HFFc6 (cell line): ENCODE data around the gene GH1. TPM values are rescaled to one million over a fixed set of nuclear protein-coding genes. Genes with fewer than 3 reads are reported as not detected.
"Not testable (repeated sequence)": the region's sequence is repeated elsewhere in the genome, so short reads cannot be mapped to it uniquely, and the experiment has no call there.

Experiments used
- DNase-seq: peaks from one replicate; pipeline ENCODE4 v3.0.0-alpha.2; 2018
- H3K27ac Mint-ChIP-seq: 2 replicates; pipeline ENCODE4 v1.8.0; 2020; ENCODE audit warnings: mild to moderate bottlenecking, mixed read lengths
- H3K27me3 Mint-ChIP-seq: 2 replicates; pipeline ENCODE4 v1.8.0; 2021; ENCODE audit warnings: mild to moderate bottlenecking, moderate library complexity, mixed read lengths; ENCODE audit not compliant: insufficient read depth
- H3K36me3 Mint-ChIP-seq: 2 replicates; pipeline ENCODE4 v1.8.0; 2021; ENCODE audit warnings: low read depth, mixed read lengths
- H3K4me1 Mint-ChIP-seq: 2 replicates; pipeline ENCODE4 v1.8.0; 2020; ENCODE audit warnings: low read depth, mixed read lengths
- H3K4me3 Mint-ChIP-seq: 2 replicates; pipeline ENCODE4 v1.8.0; 2020; ENCODE audit warnings: mild to moderate bottlenecking, moderate library complexity, mixed read lengths
- H3K9me3 Mint-ChIP-seq: 2 replicates; pipeline ENCODE4 v1.8.0; 2020; ENCODE audit warnings: mild to moderate bottlenecking, mixed read lengths
- total RNA-seq, 6 experiments: library from RNA; stranded (reverse); fragmentation: NEBNext Ultra II Directional; extraction: Animal tissue kit (Norgen Biotek cat#: 25700); gene quantifications; 2 replicates in 1 of 6; 3 replicates in 5 of 6; pipeline ENCODE4 v1.2.3, GENCODE V29; 2021
- TF ChIP-seq, protein P1 (sequence below): fragments of 200-600 bp; sonication (generic); IDR thresholded peaks from 2 replicates; pipeline ENCODE4 v1.5.0; 2021; ENCODE audit warnings: antibody characterized with exemption, mild to moderate bottlenecking

The GH1 gene
- total RNA-seq, 6 experiments from 2014 or later, result not detected

DNA sequence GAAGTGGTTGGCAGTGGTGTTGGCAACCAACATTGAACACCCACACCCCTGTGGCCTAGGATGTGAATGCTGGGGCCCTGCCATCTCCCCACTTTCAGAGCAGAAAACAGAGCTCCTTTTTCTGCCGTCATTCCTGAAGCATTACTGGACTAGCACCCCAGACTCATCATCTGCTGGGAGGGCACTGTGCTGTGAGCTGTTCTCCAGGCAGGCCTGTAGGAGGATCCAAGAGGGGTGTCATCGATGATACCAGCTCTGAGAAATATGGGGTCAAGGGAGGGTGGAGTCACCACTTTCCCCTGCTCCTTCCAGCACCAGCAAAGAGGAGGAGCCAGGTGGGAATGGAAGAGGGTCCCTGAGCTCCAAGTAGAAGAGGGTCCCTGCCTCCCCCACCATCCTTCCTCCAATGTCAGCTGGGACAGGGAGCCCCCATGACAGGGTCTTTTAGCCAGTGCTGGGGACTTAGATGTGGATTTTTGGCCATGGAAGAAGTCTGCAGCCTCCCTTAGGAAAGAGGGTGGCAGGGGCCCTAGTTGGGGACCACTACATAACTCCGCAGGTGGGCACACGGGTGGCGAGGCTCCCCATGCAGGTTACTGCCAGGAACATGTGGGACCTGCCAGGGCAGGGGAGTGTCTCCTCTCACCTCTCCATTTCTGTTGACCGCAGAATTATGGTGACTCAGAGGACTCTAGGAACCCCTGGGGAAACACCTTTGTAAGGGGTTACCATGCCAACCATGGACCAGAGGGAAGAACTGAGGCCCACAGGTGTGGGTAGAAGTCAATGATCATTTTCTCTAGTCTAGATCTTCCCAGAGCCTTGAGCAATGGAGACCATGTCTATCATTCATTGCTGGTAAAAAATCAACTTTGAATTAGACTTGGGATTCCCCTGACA is 19.5 kb downstream of the GH1 start:
- peaks cover 41% of the 10 kb centered on the region for H3K27me3 Mint-ChIP-seq
- peak; percentile 25 for DNase-seq
- not testable (repeated sequence) for H3K9me3 Mint-ChIP-seq, H3K27ac Mint-ChIP-seq, H3K4me1 Mint-ChIP-seq, H3K4me3 Mint-ChIP-seq, H3K36me3 Mint-ChIP-seq
- TF ChIP-seq, protein P1, sequence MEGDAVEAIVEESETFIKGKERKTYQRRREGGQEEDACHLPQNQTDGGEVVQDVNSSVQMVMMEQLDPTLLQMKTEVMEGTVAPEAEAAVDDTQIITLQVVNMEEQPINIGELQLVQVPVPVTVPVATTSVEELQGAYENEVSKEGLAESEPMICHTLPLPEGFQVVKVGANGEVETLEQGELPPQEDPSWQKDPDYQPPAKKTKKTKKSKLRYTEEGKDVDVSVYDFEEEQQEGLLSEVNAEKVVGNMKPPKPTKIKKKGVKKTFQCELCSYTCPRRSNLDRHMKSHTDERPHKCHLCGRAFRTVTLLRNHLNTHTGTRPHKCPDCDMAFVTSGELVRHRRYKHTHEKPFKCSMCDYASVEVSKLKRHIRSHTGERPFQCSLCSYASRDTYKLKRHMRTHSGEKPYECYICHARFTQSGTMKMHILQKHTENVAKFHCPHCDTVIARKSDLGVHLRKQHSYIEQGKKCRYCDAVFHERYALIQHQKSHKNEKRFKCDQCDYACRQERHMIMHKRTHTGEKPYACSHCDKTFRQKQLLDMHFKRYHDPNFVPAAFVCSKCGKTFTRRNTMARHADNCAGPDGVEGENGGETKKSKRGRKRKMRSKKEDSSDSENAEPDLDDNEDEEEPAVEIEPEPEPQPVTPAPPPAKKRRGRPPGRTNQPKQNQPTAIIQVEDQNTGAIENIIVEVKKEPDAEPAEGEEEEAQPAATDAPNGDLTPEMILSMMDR, result 0 out of 2 replicates have a peak, but pooled peaks have one; percentile 12

DNA sequence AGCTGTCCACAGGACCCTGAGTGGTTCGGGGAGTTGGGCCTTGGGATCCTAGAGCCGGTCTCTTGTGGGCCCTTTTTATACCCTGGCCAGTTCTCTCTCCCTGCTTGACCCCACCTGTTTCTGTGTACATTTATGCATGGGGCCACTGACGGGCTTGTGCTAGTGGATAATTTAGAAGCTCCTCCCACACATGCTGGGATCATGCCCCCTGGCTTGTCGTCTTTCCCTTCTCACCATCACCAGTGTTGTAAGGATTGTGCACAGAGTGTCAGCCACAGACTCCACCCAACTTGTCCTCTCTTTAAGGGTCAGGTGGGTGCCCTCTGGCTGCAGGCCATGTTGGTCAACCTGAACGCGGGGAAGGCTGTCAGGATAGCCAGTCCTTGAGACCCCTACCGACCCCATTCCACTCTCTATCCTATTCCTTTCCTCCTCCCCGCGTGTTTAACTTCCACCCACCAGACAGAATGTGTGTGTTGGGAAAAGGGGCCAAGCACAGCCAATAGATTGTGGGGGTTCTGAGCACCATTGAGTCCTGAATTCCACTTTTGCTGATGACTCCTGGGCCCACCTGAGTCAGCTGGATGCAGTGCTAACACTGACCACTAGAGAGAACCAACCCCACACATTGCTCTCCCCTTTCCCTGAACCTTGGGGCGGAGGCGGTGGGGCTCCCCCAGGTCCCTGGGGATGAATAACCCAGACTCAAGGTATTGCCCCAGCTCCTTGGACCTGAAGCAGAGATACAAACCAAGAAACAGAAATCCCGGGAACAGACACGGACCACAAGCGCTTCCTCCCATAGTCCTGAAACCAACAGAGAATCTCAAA is 21.9 kb downstream of the GH1 start, which contains the start of gene CSH1:
Gene CSH1 (minus strand): TSS at position 51 of the 831 bp plus-strand sequence. CDS start 63 bp downstream, outside the sequence.
- DNase-seq, H3K4me1 Mint-ChIP-seq, H3K4me3 Mint-ChIP-seq, H3K9me3 Mint-ChIP-seq, H3K36me3 Mint-ChIP-seq, H3K27ac Mint-ChIP-seq: not testable (repeated sequence)
- TF ChIP-seq, protein P1, result peak; percentile 23; the same call in 1 of the 2 replicates
- H3K27me3 Mint-ChIP-seq, result peaks cover 30% of the 10 kb centered on the region

DNA sequence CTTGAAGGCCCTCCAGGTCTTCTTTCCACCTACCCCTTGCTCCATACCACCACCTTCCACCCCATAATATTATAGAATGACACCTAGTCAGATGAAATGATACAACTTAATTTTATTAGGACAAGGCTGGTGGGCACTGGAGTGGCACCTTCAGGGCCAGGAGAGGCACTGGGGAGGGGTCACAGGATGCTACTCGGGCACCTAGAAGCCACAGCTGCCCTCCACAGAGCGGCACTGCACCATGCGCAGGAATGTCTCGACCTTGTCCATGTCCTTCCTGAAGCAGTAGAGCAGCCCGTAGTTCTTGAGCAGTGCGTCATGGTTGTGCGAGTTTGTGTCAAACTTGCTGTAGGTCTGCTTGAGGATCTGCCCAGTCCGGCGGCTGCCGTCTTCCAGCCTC is 23.8 kb downstream of the GH1 start:
- H3K9me3 Mint-ChIP-seq, H3K4me3 Mint-ChIP-seq, DNase-seq, H3K4me1 Mint-ChIP-seq, H3K27ac Mint-ChIP-seq, H3K36me3 Mint-ChIP-seq: not testable (repeated sequence)
- H3K27me3 Mint-ChIP-seq, result peaks cover 23% of the 10 kb centered on the region

DNA sequence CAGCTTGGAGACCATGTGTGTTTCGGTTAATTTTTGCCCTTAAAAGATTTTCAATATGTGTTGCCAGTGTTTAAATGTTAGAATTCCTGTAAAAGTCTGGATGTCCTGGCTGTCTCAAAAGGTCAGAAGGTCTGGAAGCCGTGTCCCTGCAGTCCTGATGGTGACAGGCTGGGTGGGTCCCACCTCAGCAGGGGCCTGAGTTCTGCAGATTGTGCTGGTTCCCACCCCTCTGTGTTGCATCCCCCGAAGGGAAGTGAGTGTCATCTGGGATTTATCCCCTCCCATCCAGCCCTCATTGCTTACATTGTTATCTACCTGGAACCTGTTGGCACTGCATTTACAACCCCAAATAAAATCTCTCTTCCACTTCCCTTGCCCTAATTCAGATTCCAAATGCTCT is 24.6 kb downstream of the GH1 start:
- H3K27ac Mint-ChIP-seq, H3K36me3 Mint-ChIP-seq, H3K4me3 Mint-ChIP-seq, H3K4me1 Mint-ChIP-seq, H3K9me3 Mint-ChIP-seq, DNase-seq: not testable (repeated sequence)
- H3K27me3 Mint-ChIP-seq, result peaks cover 20% of the 10 kb centered on the region

DNA sequence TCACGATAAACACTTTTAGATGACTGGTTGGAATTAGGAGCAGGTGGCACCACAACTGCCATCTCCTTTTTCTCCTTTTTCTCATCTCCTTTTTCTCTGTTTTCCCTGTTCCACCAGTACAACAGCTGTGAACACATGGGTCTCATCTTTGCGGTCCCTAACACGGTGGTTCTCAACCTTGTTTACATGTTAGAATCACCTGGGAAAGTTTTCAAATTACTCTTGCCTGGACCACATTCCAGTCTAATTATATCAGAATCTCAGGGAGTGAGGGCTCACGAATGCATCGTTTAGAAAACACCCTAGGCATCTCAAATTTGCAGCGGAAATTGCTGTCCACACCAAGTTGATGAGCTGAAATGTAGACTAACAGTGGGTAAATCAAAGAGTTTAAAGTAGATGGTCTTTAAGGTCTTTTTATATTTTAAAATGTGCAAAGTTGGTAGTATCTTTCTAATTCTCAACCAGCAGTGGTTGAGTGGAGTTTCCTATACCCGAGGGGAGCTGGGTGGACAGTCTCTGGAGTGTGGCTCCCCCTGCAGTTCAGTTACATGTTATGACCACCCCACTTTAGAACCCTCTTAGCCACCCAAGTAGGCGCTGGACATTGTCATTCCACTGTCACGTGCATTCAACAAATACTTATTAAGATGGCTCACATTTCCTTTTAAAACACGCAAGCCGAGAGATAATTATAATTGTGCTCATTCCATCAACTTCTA is 26.2 kb downstream of the GH1 start:
- DNase-seq, H3K27ac Mint-ChIP-seq, H3K9me3 Mint-ChIP-seq, H3K4me1 Mint-ChIP-seq, H3K4me3 Mint-ChIP-seq, H3K36me3 Mint-ChIP-seq: not testable (repeated sequence)
- H3K27me3 Mint-ChIP-seq, result peaks cover 27% of the 10 kb centered on the region

DNA sequence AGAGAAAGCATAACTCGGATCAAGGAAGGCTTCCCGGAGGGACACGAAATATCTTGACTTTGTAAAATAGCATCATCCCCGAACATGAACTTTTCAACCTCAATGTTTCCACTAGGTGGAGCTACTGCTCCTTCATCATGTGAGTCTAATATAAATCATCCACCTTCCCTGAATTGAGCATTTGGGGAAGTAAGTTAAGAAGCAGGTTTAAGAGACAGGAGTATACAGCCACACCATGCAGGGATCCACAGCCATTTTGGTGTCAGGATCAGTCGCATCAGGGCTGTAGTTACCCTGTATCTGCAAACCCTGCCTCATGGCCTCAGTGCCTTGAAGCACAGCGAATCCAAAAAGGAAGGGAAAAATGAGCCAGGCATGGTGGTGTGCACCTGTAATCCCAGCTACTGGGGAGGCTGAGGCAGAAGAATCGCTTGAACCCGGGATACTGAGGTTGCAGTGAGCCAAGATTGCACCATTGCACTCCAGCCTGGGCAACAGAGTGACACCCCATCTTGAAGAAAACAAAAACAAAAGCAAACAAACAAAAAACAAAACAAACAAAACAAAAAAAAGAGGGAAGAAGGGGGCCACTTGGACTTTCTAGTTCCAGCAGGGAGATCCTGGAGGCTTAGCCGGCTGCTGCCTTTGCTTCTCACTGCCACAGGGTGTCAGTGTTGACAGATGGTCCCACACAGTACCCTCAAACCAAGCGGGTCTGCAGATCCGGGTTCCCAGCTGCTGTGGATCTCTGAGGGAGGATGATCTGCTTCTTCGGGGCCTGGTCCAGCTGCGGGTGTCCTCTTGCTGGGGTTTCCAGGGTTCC is 29.4 kb downstream of the GH1 start:
- H3K27ac Mint-ChIP-seq, H3K9me3 Mint-ChIP-seq, H3K4me1 Mint-ChIP-seq, H3K36me3 Mint-ChIP-seq: not testable (repeated sequence)
- peak; percentile 39 for DNase-seq
- peak overlapping the region; percentile 43; the same call in 1 of the 2 replicates for H3K4me3 Mint-ChIP-seq
- peaks cover 41% of the 10 kb centered on the region for H3K27me3 Mint-ChIP-seq
- TF ChIP-seq, protein P1, result peak; percentile 75

DNA sequence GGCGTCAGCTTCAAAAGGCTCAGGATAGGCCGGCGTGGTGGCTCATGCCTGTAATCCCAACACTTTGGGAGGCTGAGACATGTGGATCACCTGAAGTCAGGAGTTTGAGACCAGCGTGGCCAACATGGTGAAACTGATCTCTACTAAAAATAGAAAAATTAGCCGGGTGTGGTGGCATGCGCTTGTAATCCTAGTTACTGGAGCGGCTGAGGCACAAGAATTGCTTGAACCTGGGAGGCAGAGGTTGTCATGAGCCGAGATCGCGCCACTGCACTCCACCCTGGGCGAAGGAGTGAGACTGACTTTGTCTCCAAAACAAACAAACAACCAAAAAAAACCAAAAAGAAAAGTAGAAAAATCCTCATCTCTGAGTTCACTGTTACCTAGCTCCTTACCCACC is 33.5 kb downstream of the GH1 start:
- H3K27ac Mint-ChIP-seq, H3K9me3 Mint-ChIP-seq, H3K36me3 Mint-ChIP-seq: not testable (repeated sequence)

DNA sequence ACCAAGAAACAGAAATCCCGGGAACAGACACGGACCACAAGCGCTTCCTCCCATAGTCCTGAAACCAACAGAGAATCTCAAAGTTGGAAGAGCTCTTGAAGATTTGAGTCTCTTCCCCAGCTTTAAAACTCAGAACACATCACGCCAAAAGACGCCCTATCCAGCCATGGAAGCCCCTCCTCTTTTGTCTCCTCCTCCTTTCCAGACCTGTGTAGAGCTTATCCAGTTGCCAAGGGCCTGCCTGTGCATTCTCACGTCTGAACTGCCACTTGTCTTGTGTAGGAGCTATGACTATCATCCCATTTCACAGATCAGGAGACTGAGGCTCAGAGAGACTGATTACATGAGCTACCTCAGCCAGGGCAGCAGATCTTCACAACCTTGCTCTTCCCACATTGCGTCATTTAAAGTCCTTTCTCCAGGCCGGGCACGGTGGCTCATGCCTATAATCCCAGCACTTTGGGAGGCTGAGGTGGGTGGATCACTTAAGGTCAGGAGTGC is 36.0 kb downstream of the GH1 start:
- H3K27me3 Mint-ChIP-seq, result peaks cover 42% of the 10 kb centered on the region
- not testable (repeated sequence) for H3K4me3 Mint-ChIP-seq, H3K27ac Mint-ChIP-seq, H3K9me3 Mint-ChIP-seq, H3K4me1 Mint-ChIP-seq, H3K36me3 Mint-ChIP-seq, DNase-seq

More for the DNA sequence above, 33.5 kb downstream of the GH1 start:
- not testable (repeated sequence) for H3K4me1 Mint-ChIP-seq, H3K4me3 Mint-ChIP-seq, DNase-seq
- H3K27me3 Mint-ChIP-seq, result peaks cover 42% of the 10 kb centered on the region
